HG02642 (cell line): ENCODE data around the gene CAPN15.
"Not testable (repeated sequence)": the region's sequence is repeated elsewhere in the genome, so short reads cannot be mapped to it uniquely, and the experiment has no call there.

Experiments used
- ATAC-seq: cut with Tn5 transposase; IDR thresholded peaks from one replicate; pipeline ENCODE4 v1.9.1; 2021; ENCODE audit warnings: mild to moderate bottlenecking; ENCODE audit not compliant: unreplicated experiment, poor library complexity

CAPN15 gene

DNA sequence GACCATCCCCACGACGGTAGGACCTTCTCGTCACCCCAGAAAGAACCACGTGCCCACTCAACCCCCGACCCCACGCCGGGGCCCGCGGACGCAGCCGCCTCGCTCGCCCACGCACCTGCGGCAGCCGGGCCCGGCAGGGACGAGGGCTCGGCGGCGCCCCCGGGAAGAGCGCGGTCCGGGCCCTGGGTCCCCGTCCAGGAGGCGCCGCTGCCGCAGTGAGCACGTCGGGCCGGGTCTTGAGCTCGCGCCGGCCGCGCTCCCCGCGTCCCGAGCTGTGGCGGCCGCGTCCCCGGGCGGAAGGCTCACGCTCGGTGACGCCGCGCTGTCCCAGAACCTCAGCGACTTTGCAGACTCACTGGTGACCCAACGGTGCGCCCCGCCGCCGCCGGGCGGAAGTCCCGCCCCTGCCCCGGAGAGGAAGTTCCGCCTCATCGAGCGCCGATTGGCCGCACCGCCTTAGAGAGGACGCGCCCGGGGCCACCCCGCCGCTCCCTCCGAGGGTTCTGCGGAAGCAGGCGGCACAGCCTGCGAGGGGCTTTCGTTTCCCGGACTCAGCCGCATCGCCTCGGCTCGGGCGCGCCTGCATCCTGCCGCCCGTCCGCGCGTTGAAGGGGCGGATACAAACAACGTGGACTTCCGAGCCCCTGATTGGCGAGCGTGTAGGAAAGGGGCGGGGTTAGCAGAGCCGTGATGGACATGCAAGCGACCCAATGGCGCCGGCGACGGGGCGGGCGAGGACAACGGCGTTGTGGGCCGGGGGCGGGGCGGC is 61.6 kb downstream of the CAPN15 start:
- ATAC-seq: peak; percentile 78

DNA sequence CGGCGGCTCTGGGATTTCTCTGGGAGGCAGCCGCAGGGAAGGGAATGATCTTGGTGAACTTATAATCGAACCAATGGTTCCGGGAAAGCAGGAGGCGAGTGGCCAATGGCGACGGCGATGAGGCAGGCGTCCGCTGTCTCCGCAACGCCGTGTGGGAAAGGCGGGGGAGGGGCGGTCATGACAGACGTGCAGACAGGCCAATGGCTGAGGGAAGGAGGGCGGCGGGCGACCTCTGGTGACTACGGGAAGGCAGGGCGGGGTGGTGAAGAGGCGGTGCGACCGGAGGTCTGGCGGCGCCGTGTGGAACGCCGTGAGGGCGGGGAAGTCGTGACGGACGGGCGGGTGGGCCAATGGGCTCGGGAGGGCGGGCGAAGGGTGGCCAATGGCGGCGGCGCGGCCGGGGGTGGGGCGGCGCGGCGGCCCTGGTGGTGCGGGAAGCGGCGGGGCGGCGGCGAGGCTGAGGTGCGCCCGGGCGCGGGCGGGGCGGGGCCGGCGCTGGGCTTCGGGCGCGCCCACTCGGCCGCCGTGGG is 62.2 kb downstream of the CAPN15 start, which contains the start of gene RAB40C:
Gene RAB40C, plus strand, starts transcription at position 409 of the 530 bp plus-strand sequence. CDS start 226 bp downstream, outside the sequence.
- ATAC-seq: peak; percentile 76

DNA sequence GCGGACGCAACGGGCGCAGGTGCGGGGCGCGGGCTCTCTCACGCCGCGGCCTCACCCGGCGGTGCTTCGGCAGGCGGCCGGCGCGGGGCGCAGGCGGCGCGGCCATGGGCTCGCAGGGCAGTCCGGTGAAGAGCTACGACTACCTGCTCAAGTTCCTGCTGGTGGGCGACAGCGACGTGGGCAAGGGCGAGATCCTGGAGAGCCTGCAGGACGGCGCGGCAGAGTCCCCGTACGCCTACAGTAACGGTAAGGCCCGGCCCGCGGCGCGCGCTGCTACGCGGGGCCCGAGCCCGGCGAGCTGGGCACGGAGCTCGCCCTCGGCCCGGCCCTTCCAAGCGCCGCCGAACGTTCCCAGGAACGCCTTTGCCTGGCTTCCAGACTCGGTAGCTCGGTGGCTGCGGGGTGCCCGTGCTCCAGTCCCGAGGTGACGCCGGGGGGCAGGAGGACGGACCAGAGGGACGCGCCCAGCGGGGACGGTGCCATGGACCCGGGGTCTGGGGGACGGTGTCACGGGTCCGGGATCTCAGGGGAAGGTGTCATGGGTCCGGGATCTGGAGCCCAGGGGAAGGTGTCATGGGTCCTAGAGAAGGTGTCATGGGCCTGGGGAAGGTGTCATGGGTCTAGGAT is 62.8 kb downstream of the CAPN15 start:
- no peak for ATAC-seq

- no peak for ATAC-seq
Measured at GRCh38 chr16:590815-591200, 63.3 kb downstream of the CAPN15 start.

DNA sequence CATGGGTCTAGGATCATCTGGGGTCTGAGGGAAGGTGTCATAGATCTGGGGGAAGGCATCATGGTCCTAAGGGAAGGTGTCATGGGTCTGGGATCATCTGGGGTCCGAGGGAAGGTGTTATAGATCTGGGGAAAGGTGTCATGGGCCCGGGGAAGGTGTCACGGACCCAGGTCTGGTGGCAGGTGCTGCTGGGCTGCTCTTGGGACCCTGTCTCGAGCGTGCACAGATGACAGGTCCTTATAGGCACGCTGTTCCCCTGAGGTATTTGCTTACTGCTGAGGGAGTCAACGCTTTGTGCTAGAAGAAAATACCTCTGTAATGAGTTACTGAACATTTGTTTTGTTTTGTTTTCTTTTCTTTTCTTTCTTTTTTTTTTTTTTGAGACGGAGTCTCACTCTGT is 63.7 kb downstream of the CAPN15 start:
- ATAC-seq: no peak

DNA sequence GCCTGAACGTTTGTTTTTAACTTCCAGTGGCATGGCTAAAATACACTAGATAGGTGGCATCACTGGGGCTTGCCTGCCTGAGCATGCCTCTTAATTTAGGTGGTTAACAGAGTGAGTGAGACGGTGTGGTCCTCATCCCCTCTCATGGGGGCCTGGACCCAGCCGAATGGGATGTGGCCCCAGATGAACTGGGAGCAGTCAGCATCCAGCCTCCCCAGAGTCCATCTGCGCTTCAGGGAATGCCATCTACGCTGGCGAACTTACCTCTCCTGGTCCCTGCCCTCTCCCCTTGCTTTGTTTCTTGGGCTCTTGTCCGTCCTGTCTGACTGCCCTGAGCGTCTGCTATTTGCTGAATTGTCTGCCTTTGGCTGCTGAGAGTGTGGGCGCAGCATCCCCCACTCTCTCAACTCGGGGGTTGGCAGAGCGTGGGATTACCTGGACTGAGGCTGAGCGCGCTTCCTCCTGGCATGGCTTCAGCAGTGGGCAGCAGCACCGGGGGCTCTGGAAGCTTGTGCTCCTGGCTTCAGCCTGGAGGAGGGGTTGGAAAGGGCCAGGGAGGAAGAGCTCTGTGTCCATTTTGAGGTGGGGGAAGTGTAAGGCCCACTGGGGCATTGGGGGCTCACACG is 64.5 kb downstream of the CAPN15 start:
- no peak for ATAC-seq

- ATAC-seq: no peak
Measured at GRCh38 chr16:592518-593306, 65.2 kb downstream of the CAPN15 start.

DNA sequence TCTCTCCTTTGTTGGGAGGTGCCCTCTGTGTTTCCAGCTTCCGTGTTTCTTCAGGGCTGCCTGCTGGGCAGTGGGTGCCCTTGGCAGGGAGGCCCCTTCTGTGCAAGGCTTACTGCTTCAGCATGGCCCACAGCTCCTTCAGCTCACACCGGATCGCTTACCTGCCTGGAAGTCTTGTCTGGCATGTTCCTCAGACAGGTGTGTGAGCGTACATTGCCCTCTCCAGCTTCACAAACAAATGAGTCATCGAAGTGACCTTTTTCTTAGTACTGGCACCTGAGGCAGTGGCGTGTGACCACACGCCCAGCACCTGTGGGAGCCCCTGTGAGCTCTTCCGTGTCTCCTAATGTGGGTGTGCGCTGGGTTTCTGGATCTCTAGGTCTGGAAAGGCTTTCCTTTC is 65.9 kb downstream of the CAPN15 start:
- ATAC-seq: no peak

GRCh38 chr16:593807-594206 is 66.3 kb downstream of the CAPN15 start:
- no peak for ATAC-seq

DNA sequence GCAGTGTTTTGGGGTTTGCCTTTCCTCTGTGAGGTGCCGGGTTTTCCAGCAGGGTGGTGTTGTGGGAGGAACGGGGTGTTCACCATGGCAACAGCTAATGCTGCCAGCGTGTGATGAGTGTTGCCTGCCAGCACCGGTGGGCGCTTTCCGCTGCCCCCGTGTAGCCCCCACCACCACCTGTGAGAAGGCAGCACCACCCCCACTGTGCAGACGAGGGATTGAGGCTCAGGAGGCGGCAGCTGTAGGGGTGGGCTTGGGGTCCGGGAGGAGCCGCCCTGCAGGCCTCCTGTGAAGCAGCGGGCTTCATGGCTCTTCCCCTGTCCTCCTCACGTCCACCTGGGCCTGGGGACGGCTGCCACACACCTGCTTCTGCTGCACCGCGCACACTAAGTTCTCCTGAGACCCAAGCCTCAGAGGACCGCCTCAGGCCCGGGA is 67.6 kb downstream of the CAPN15 start:
- no peak for ATAC-seq

GRCh38 chr16:595942-596735 is 68.6 kb downstream of the CAPN15 start:
- no peak for ATAC-seq

DNA sequence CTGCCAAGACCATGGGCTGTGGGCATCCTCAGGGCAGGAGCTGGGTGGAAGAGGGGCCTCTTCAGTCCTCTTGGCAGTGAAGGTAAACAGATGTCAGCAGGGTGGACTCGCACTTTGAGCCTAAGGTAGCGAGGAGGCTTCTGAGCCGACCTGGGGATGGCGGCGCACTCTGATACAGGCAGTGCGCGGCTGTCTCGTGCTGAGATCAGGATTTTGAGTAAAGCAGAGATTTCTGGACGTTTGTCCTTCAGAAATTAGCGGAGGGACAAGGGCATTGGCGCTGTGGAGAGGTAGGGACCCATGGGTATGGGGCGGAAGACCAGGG is 69.2 kb downstream of the CAPN15 start:
- ATAC-seq: no peak

DNA sequence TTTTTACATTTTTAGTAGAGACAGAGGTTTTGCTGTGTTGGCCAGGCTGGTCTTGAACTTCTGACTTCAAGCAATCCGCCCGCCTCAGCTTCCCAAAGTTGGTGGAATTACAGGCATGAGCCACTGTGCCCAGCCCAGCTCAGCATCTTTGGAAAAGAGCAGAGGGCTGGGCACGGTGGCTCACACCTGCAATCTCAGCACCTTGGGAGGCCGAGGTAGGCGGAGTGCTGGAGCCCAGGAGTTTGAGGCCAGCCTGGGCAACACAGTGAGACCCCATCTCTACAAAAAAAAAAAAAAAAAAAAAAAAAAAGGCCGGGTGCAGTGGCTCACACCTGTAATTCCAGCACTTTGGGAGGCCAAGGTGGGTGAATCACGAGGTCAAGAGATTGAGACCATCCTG is 70.1 kb downstream of the CAPN15 start:
- ATAC-seq: not testable (repeated sequence)

GRCh38 chr16:598823-599739 is 71.6 kb downstream of the CAPN15 start:
- ATAC-seq: no peak

DNA sequence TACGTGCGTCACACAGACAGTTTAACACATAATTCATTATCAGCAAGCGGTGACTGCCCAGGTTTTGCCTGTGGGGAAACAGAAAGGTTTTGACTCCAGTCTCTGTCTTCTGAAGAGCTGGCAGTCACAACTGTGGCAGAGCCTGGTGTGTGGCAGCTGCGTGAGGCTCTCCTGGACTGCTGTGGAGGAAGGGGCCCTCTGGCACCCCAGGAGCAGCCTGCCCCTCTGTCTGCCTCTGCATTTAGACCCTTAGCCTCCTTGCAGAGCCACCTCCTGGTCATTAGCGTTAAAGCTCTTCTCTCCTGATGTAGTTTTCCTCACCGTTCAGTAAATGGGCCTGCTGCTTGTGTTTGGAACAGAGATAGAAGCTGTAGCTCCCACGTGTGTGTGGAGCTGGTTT is 73.3 kb downstream of the CAPN15 start:
- no peak for ATAC-seq

DNA sequence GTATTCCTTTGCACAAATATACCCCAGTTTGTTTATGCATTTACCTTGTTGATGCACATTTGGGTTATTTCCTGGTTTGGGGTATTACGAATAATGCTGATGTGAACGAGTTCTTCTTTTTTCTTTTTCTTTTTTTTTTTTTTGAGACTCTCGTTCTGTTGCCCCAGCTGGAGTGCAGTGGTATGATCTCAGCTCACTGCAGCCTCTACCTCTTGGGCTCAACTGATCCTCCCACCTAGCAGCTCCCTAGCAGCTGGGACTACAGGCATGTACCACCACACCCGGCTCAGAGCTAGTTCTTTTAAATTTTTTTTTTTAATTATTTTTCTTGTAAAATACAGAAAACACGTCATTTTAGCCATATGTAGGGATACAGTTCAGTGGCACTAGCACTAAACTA is 76.4 kb downstream of the CAPN15 start:
- no peak for ATAC-seq
